ENCODE data around the gene SLC7A10.
"Not testable (repeated sequence)": the region's sequence is repeated elsewhere in the genome, so short reads cannot be mapped to it uniquely, and the experiment has no call there.

SLC7A10 gene

DNA sequence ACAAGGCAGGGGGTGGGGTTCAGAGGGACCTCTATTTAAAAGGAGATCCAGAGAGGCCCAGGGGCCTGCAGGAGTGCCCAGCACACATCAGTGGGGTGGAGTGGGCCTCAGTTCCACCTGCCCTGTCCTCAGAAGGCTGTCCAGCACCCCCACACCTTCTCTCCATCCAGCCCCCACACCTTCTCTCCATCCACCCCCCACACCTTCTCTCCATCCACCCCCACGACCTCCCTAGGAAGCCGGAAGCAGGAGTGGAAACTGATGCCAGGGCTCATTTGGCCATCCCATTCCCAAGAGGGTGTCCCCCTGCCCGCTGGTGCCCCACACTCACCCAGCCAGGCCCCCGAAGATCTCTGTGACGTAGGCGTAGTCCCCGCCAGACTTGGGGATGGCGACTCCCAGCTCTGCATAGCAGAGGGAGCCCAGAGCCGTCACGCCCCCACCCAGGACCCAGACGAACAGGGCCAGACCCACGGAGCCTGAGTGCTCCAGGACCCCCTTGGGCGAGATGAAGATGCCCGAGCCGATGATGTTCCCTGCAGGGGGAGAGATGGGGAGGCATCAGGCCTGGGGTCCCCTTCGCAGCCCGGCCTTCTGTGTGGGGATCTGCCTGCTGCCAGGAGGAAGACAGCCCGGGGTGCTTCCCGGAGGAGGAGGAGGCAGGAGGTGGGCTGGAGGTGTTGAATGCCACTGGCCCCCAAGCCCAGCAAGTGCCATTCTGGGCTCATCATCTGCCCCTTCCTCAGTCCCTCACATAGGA is 10.0 kb downstream of the SLC7A10 start:
- DNase-seq, result no peak

DNA sequence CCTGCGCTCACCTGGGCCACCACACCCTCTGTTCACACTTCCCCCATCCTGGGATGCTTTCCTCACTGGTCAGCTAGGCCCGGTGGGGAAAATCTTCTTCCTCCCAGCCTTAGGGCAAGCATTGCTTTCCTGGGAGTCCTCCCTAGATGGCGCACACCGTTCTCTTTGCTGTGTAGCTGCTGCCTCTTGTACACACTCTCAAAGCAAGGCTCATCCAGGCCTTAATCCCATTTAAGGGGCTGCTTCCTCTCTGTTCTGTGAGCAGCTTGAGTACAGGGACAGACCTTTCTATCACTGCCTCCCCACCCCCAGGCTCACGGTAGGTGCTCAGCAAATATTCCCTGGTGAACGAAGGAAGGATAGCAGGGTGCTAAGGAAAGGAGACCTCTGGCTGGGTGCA is 11.1 kb downstream of the SLC7A10 start:
- DNase-seq, result no peak

DNA sequence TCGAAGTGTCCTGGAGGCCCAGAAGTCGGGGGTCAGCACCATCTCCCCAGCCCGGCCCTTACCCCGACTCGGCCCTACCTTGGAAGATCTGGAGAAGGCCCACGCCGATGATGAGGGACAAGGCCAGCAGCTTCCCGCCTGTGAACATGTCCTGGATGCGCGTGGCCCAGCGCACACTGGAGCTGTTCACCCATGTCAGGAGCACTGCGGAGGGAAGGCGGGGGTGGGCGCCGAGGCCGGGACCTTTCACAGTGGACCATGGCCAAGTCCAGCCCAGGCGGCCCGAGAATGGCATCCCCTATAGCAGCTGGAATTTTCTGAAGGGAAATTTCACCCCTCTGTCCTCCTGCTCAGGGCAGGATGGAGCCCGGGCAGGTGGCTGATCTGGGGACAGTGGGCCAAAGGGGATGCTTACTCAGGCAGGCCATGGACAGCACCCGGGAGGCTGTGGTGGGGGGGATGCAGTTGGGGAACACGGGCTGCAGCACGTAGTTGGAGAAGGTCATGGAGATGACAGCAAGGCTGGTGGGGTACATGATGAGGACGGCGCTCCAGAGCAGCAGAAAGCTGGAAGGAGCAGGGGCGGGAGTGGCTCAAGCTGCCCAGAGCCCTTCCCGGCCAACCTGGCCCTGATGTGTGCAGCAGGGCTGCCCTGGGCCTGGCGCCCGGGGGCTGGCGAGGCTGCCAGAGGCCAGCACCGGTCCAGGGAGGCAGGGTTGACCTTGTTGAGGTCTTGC is 13.0 kb downstream of the SLC7A10 start:
- no peak for DNase-seq

DNA sequence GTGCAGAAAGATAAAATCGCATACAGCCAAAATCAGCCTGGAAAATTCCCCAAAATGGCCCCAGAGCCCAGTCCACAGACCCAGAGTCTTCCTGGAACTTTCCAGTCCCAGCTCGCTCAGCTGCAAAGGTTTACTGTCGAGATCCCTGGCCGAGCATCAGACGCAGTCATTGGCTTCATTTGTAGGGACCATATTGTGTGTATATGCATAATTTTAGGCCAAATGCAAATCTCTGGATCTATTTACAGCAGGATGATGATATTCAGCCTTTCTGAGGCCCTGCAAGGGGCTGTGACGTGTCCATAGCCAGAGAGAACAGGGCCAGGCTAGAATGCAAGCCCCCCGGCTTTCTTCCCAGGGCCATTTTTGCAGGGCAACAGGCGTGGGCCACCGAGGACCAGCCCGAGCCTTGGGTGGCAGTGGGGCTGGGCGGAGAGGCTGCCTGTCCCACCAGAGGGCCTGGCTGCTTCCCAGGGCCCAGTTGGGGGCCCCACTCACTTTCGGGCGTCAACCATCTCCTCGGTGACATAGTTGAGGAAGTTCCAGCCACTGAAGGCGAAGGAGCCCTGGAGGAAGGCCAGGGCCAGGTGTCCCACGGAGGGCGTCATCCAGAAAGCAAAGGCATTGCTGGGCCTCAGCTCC is 13.7 kb downstream of the SLC7A10 start:
- no peak for DNase-seq

- DNase-seq, result no peak
These were observed 15.2 kb downstream of the SLC7A10 start for GRCh38 chr19:33210266-33210940.

GRCh38 chr19:33209850-33210230 is 15.8 kb downstream of the SLC7A10 start:
- DNase-seq, result not testable (repeated sequence)

DNA sequence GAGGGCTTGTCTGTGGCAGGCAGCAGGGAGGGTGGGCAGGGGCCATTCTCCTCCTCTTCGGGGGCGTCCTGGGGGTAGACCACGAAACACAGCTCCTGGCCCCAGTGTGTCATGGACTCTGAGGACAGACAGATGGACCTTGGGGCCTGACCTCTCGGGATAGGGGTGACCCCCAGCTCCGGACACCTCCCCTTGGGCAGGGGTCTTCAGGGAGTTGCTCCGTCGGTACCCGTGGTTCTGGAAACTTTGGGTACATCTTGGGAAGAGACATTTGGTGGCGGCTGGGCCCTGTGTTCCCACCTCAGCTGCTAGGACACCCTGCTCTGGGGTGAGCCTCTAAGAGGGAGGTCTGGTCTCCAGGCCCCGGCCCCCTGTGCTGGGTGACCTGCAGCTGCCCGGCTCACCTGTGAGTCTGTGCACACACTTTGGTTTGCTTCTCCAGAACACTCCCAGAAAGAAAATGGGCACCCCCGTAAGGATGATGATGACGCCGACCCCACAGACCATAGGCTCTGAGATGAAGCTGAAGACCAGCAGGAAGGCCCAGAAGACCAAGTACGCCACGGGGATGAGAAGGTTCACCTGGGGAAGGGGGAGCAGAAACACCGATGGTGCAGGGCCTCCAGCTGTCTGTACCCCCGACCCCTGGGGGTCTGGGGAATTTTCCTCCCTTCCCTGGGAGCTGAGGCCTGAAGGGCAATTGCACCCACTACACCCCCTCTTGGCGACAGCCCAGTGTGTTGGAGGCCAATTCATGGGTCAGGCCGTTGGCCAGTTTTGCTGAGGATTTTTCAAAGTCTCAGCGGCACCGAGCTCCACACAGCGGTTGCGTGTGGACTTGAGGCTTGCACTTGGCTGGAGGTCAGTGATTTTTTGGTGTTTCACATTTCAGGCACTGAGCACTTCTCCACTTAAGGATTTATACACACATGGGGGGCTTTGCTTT is 16.5 kb downstream of the SLC7A10 start:
- DNase-seq, result no peak

- DNase-seq, result no peak
These were observed 17.2 kb downstream of the SLC7A10 start for GRCh38 chr19:33208371-33208895.

DNA sequence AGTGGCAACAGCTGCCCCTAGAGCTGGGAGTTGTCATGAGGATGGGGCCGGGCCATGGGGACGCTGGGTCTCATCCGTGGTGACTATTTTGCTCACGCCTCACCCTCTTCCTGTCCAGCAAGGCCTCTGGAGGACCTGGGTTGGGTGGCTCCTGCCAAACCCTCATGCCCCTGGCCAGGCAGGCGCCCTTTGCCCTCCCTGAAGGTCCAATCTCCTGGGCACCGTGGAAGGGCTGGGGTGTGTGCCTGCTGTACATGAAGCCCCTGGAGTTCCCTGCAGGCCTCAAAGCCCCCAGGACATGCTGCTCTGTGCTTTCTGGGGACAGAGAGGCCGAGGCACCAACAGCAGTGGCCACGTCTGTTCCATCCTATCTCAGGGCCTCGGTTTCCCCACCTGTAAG is 17.7 kb downstream of the SLC7A10 start:
- no peak for DNase-seq

GRCh38 chr19:33207040-33207620 is 18.5 kb downstream of the SLC7A10 start:
- DNase-seq, result no peak

DNA sequence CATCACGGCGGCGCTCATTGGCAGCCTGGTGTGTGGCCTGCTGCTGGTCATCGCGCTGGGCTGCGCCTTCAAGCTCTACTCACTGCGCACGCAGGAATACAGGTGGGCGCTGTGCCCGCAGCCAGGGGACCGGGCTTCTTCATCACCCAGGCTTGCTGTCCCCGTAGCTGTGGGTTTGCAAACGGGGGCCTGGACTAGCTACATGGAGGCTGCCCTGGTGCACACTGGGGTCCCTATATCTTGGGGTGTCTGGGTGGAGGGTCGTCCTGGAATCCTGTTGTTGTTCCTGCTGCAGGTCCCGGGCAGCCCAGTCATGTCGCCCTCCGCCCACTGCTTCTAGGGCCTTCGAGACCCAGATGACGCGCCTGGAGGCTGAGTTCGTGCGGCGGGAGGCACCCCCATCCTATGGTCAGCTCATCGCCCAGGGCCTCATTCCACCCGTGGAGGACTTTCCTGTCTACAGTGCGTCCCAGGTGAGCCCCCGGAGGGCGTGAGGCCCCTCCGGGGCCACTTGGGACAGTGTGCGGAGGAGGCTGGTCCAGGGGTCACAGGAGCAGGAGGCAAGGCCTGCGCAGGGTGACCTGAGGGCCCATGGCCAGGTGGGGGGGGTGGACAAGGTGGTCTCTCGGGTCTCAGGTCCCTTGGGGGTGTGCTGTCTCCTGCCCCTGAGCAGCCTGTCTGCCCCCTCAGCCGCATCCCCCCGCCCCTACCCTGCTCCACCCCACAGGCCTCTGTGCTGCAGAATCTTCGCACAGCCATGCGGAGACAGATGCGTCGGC is 19.2 kb downstream of the SLC7A10 start:
- DNase-seq, result no peak

DNA sequence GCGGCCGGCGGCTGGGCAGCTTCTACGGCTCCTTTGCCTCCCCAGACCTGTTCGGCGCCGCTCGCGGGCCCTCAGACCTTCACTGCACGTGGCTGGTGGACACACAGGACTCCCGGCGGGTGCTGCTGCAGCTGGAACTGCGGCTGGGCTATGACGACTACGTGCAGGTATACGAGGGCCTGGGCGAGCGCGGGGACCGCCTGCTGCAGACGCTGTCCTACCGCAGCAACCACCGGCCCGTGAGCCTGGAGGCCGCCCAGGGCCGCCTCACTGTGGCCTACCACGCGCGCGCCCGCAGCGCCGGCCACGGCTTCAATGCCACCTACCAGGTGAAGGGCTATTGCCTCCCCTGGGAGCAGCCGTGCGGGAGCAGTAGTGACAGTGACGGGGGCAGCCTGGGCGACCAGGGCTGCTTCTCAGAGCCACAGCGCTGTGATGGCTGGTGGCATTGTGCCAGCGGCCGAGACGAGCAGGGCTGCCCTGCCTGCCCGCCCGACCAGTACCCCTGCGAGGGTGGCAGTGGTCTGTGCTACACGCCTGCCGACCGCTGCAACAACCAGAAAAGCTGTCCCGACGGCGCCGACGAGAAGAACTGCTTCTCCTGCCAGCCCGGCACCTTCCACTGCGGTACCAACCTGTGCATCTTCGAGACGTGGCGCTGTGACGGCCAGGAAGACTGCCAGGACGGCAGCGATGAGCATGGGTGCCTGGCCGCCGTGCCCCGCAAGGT is 20.0 kb downstream of the SLC7A10 start:
- no peak for DNase-seq

GRCh38 chr19:33205110-33205509 is 20.5 kb downstream of the SLC7A10 start:
- DNase-seq, result no peak

DNA sequence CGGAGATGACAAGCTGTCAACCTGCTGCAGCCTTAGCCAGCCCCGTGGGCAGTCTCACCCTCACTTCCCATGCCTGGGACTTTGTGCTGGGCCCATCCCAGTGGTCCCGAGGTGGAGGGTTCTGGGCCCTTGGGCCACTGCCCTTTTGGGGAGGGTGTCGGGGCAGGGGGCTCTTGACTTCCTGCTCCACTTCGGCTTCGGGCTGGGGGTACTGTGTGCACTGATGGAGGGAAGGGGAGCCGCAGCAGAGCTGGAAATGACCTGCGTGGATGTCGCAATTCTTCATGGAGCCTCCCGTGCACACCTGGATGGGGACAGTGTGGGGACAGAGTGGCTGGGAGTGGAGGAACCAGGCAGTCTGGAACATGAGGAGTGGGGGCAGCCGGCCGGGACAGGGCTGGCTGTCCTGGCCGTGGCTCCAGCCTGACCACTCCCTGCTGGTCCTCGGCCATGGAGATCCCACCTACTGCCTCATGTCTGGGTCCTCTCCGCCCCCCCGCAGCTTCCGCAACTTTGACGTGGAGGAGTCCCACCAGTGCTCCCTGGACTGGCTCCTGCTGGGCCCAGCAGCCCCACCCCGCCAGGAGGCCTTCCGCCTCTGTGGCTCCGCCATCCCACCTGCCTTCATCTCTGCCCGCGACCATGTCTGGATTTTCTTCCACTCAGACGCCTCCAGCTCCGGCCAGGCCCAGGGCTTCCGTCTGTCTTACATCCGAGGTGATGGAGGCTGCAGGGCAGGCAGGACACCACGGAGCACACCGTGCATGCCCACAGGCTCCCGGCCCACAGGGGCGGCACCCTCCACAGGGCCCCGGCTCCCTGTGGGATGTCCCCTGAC is 21.3 kb downstream of the SLC7A10 start:
- no peak for DNase-seq

DNA sequence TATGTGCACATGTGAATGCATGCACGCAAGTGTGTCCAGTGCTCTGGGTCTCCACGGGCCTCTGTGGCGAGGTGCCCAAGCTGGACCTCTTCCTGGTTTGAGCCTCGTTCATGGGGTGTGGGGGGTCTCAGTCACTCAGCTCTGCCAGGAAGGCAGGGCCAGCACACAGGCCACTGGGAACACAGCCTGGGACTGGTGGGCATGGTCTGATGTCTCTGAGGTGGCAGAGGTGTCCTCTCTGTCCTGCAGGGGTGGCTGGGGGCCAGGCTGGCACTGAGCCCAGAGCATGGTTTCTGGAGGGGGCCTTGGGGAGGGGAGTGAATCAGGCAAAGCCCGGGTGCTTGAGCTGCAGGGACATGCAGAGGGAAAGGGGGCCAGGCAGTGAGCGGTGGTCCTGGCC is 22.1 kb downstream of the SLC7A10 start:
- no peak for DNase-seq

DNA sequence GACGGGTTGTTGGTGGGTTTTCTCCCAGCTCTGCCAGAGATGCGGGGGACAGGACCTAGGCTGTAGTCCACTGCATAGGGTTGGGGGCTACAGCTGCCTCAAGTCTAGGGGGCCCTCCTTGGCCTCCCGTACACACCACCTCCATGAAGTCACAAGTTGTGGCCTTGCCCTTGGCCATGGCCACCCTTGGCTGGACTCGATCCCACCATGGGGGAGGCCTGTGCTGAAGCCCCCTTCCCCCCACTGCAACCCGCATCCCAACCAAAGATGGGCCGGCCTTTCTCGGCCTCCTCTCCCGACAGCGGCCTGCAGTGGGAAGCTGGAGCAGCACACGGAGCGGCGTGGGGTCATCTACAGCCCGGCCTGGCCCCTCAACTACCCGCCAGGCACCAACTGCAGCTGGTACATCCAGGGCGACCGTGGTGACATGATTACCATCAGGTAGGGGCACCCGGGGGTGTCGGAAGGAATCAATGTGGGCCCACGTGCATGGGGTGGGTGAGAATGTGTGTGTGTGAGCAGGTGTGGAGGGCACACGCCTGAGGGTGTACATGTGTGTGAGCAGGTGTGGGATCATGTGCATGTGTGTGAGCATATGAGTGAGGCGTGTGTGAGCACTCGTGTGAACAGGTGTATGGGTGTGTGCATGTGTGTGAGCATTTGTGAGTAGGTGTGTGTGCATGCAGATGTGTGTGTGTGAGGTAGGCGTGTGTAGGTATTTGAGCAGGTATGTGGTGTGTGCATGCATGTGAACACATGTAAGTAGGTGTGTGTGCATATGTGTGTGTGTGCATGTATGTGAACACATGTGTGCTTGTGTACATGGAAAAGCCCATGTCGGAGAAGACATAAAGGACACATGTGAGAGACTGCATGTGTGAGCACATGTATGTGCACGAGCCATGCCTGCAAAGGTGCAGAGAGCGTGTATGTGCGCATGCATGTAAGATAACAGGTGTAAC is 22.8 kb downstream of the SLC7A10 start:
- DNase-seq, result no peak

DNA sequence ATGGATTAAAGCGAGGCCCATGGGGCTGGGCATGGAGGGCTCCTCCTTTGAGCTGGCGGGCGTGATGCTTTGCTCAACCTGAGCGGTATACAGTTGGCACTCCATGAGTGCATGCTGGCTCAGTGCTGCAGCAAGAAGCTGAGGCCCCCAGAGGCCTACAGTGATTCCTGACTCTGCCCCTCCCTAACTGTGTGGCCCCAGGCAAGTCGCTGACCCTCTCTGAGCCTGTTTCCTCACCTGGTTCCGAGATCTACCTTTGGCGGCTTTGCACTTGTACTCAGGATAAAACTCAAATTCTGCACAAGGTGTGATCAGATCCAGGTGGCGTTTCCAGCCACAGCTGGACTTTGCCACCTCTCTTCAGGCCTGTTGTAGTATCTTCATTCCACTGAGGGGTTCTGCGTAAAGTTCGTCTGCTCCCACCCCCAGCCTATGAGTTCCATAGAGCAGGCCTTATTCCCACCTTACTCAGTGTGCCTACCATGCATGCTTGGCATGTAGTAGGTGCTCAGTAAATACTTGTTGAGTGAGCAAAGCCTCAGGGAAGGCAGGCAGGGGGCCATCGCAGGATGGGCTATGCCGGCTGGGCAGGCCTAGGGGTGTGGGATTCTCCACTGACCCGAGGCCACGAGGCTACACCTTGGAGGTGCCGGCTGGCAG is 23.6 kb downstream of the SLC7A10 start:
- DNase-seq, result no peak
